HG03103 (cell line): Measurements from ENCODE around the gene PCSK9.
A peak's percentile ranks its signal among the peaks of the same experiment; 100 is the strongest.

Experiments used
- ATAC-seq: cut with Tn5 transposase; IDR thresholded peaks from one replicate; pipeline ENCODE4 v1.9.1; 2021; ENCODE audit warnings: low read depth; ENCODE audit not compliant: unreplicated experiment

Gene PCSK9

GRCh38 chr1:55039342-55040082 is at the start of gene PCSK9:
TSS of gene PCSK9 (plus strand) at chr1:55039548. CDS start at chr1:55039838, 290 bp downstream.
- no peak for ATAC-seq

GRCh38 chr1:54989968-54990810 is 49.2 kb upstream of the PCSK9 start:
- no peak for ATAC-seq

- no peak for ATAC-seq
Measured at GRCh38 chr1:54990916-54991315, 48.4 kb upstream of the PCSK9 start.

GRCh38 chr1:54991939-54992338 is 47.4 kb upstream of the PCSK9 start:
- ATAC-seq, result no peak

- ATAC-seq, result no peak
Measured at GRCh38 chr1:54993140-54993539, 46.2 kb upstream of the PCSK9 start.

- no peak for ATAC-seq
Measured at GRCh38 chr1:54994355-54994990, 44.9 kb upstream of the PCSK9 start.

- no peak for ATAC-seq
Measured at GRCh38 chr1:54995013-54995760, 44.2 kb upstream of the PCSK9 start.

GRCh38 chr1:54995835-54996234 is 43.5 kb upstream of the PCSK9 start:
- ATAC-seq, result no peak

- peak; percentile 79 for ATAC-seq
Measured at GRCh38 chr1:54996359-54996868, 42.9 kb upstream of the PCSK9 start.

- no peak for ATAC-seq
Measured at GRCh38 chr1:54996869-54997710, 42.3 kb upstream of the PCSK9 start.

GRCh38 chr1:54997711-54997986 is 41.7 kb upstream of the PCSK9 start:
- ATAC-seq, result no peak

- ATAC-seq, result no peak
Measured at GRCh38 chr1:54998100-54998499, 41.2 kb upstream of the PCSK9 start.

- no peak for ATAC-seq
Measured at GRCh38 chr1:54998677-54999076, 40.7 kb upstream of the PCSK9 start, which contains the start of gene BSND. TSS of gene BSND (plus strand) at chr1:54998933. CDS start at chr1:54999187, 254 bp downstream.

GRCh38 chr1:55000110-55001085 is 39.0 kb upstream of the PCSK9 start:
- no peak for ATAC-seq

GRCh38 chr1:55001311-55001710 is 38.0 kb upstream of the PCSK9 start:
- ATAC-seq, result no peak

- no peak for ATAC-seq
Measured at GRCh38 chr1:55002686-55003085, 36.7 kb upstream of the PCSK9 start.

GRCh38 chr1:55005351-55006140 is 33.8 kb upstream of the PCSK9 start:
- no peak for ATAC-seq

- ATAC-seq, result no peak
Measured at GRCh38 chr1:55006931-55007330, 32.4 kb upstream of the PCSK9 start.
